CD14-positive monocyte (primary cell): Measurements from ENCODE around the gene ATOX1. TPM values are rescaled to one million over a fixed set of nuclear protein-coding genes. Genes with fewer than 3 reads are reported as not detected.

ENCODE experiments used
- DNase-seq, 3 donors: peaks; one replicate each; pipeline ENCODE4 v3.0.0-alpha.2; 2011 to 2022
- H2AFZ ChIP-seq: 2 replicates; pipeline ENCODE4 v1.6.0; 2012; ENCODE audit warnings: mild to moderate bottlenecking, low read depth, low read length, inconsistent platforms; ENCODE audit not compliant: insufficient read depth, poor library complexity, severe bottlenecking
- H3K27ac ChIP-seq, 2 donors: 1 replicate in 1 of 2; 2 replicates in 1 of 2; pipeline ENCODE4 v1.5.1; 2012 to 2013; ENCODE audit warnings: low read length in 2 of 2, control low read depth in 1 of 2, inconsistent platforms in 1 of 2, low read depth in 1 of 2, mild to moderate bottlenecking in 1 of 2
- H3K27me3 ChIP-seq, 2 donors: one replicate each; pipeline versions ENCODE4 v1.6.0 to v1.6.1; 2011 to 2013; ENCODE audit warnings: low read length in 2 of 2; ENCODE audit not compliant: control insufficient read depth in 2 of 2, insufficient read depth in 2 of 2
- H3K36me3 ChIP-seq, 2 donors: replicated peaks in 1 of 2; 1 replicate in 1 of 2; 2 replicates in 1 of 2; pipeline versions ENCODE4 v1.5.1 to v1.6.1; 2012 to 2013; ENCODE audit warnings: low read length in 2 of 2, control low read depth in 1 of 2, inconsistent platforms in 1 of 2, mild to moderate bottlenecking in 1 of 2; ENCODE audit not compliant: insufficient read depth in 2 of 2, control insufficient read depth in 1 of 2
- H3K4me1 ChIP-seq, 2 donors: 1 replicate in 1 of 2; 2 replicates in 1 of 2; pipeline versions ENCODE4 v1.5.1 to v1.6.1; 2012 to 2013; ENCODE audit warnings: low read length in 2 of 2, control low read depth in 1 of 2, inconsistent platforms in 1 of 2, mild to moderate bottlenecking in 1 of 2, moderate library complexity in 1 of 2; ENCODE audit not compliant: insufficient read depth in 2 of 2, control insufficient read depth in 1 of 2
- H3K4me2 ChIP-seq: replicated peaks from 2 replicates; pipeline ENCODE3; 2012; ENCODE audit warnings: low read length, moderate library complexity, mild to moderate bottlenecking; ENCODE audit not compliant: poor library complexity, severe bottlenecking; ENCODE audit errors: extremely low read depth
- H3K4me3 ChIP-seq, 3 experiments: fragments of 200-600 bp in 1 of 3; sonication (generic) in 1 of 3; replicated peaks in 1 of 3; 1 replicate in 2 of 3; 2 replicates in 1 of 3; pipeline ENCODE4 v1.5.1; 2011 to 2013; ENCODE audit warnings: low read length in 3 of 3, mild to moderate bottlenecking in 3 of 3, control low read depth in 2 of 3, low read depth in 2 of 3, inconsistent platforms in 1 of 3, moderate library complexity in 1 of 3
- H3K79me2 ChIP-seq: 2 replicates; pipeline ENCODE4 v1.6.0; 2012; ENCODE audit warnings: mild to moderate bottlenecking, control low read depth, inconsistent platforms, low read length, moderate library complexity; ENCODE audit not compliant: insufficient read depth
- H3K9ac ChIP-seq: 2 replicates; pipeline ENCODE4 v1.6.0; 2017; ENCODE audit warnings: low read length, mild to moderate bottlenecking; ENCODE audit not compliant: insufficient read depth, poor library complexity, severe bottlenecking
- H3K9me3 ChIP-seq, 2 donors: replicated peaks in 1 of 2; 1 replicate in 1 of 2; 2 replicates in 1 of 2; pipeline versions ENCODE4 v1.5.1 to v1.6.1; 2012 to 2013; ENCODE audit warnings: low read length in 2 of 2, control low read depth in 1 of 2; ENCODE audit not compliant: control insufficient read depth in 1 of 2, insufficient read depth in 1 of 2
- H4K20me1 ChIP-seq: 2 replicates; pipeline ENCODE4 v1.6.0; 2012; ENCODE audit warnings: mild to moderate bottlenecking, low read length, control low read depth, moderate library complexity; ENCODE audit not compliant: insufficient read depth
- H3K27ac Mint-ChIP-seq, 7 donors: one replicate each; pipeline ENCODE4 v1.8.0; 2020; ENCODE audit warnings: mild to moderate bottlenecking in 7 of 7, mixed read lengths in 7 of 7, moderate library complexity in 6 of 7, inconsistent platforms in 2 of 7
- H3K27me3 Mint-ChIP-seq, 3 donors: one replicate each; pipeline ENCODE4 v1.8.0; 2021 to 2022; ENCODE audit warnings: low read depth in 3 of 3, mild to moderate bottlenecking in 3 of 3, mixed read lengths in 3 of 3, moderate library complexity in 3 of 3, inconsistent platforms in 1 of 3
- H3K36me3 Mint-ChIP-seq, 2 donors: one replicate each; pipeline ENCODE4 v1.8.0; 2020; ENCODE audit warnings: mixed read lengths in 2 of 2, inconsistent platforms in 1 of 2, mild to moderate bottlenecking in 1 of 2
- H3K4me1 Mint-ChIP-seq: one replicate; pipeline ENCODE4 v1.8.0; 2020; ENCODE audit warnings: mild to moderate bottlenecking, mixed read lengths
- H3K4me3 Mint-ChIP-seq, 2 donors: one replicate each; pipeline ENCODE4 v1.8.0; 2020; ENCODE audit warnings: mild to moderate bottlenecking in 2 of 2, mixed read lengths in 2 of 2, moderate library complexity in 1 of 2
- H3K9me3 Mint-ChIP-seq, 7 donors: one replicate each; pipeline ENCODE4 v1.8.0; 2020 to 2022; ENCODE audit warnings: mixed read lengths in 7 of 7, mild to moderate bottlenecking in 6 of 7, moderate library complexity in 6 of 7, inconsistent platforms in 2 of 7
- WGBS: methylation state at CpG from one replicate; pipeline ENCODE4 v1.1.5; 2013; ENCODE audit warnings: missing lambda C conversion rate; ENCODE audit not compliant: insufficient coverage; 5-methylcytosine and 5-hydroxymethylcytosine counted together
- intact Hi-C, 2 donors: fragments of 100-400 bp; cut with micrococcal nuclease; formaldehyde crosslinking; loops; one replicate each; pipeline versions ENCODE4 v1.15.0 to v1.15.1; 2023
- polyA plus RNA-seq, 3 donors: library from polyadenylated mRNA; depleted of rRNA in 1 of 3; unstranded in 2 of 3; stranded (reverse) in 1 of 3; fragments of 300-500 nt in 2 of 3; fragments of >200 nt in 1 of 3; fragmentation: Illumina TruSeq in 2 of 3; gene quantifications; 1 replicate in 2 of 3; 2 replicates in 1 of 3; pipeline ENCODE4 v1.2.3, GENCODE V29; 2012 to 2021
- TF ChIP-seq, protein P1 (sequence below): fragments of 200-600 bp; IDR thresholded peaks from one replicate; pipeline ENCODE4 v1.8.0; 2022; ENCODE audit warnings: antibody characterized with exemption, mild to moderate bottlenecking

The ATOX1 gene
- polyA plus RNA-seq, 3 donors: 89.9 to 149 (median 148) TPM

GRCh38 chr5:151764801-151765200, 6.4 kb upstream of the ATOX1 start:
- TF ChIP-seq, protein P1, sequence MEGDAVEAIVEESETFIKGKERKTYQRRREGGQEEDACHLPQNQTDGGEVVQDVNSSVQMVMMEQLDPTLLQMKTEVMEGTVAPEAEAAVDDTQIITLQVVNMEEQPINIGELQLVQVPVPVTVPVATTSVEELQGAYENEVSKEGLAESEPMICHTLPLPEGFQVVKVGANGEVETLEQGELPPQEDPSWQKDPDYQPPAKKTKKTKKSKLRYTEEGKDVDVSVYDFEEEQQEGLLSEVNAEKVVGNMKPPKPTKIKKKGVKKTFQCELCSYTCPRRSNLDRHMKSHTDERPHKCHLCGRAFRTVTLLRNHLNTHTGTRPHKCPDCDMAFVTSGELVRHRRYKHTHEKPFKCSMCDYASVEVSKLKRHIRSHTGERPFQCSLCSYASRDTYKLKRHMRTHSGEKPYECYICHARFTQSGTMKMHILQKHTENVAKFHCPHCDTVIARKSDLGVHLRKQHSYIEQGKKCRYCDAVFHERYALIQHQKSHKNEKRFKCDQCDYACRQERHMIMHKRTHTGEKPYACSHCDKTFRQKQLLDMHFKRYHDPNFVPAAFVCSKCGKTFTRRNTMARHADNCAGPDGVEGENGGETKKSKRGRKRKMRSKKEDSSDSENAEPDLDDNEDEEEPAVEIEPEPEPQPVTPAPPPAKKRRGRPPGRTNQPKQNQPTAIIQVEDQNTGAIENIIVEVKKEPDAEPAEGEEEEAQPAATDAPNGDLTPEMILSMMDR: no peak
- Mint-ChIP-seq H3K4me3 (no peak overlapping the region), H3K27ac (no peak overlapping the region), H3K9me3 (no peaks in the 10 kb centered on the region), H3K36me3 (no peaks in the 10 kb centered on the region), H3K4me1 (peaks cover 4% of the 10 kb centered on the region), H3K27me3 (peaks cover 1 to 4% (median 3%) of the 10 kb centered on the region in 3 donors)
- no peak overlapping the region for H3K27ac ChIP-seq
- H3K4me1 ChIP-seq: peaks cover under 1 to 3% of the 10 kb centered on the region in 2 donors
- H4K20me1 ChIP-seq: no peaks in the 10 kb centered on the region
- H3K36me3 ChIP-seq: no peaks in the 10 kb centered on the region
- H3K4me3 ChIP-seq: no peak overlapping the region
- no peak overlapping the region for H2AFZ ChIP-seq
- intact Hi-C loops: no loop called here
- no peaks in the 10 kb centered on the region for H3K9me3 ChIP-seq
- no peak overlapping the region for H3K9ac ChIP-seq
- DNase-seq: no peak
- no peaks in the 10 kb centered on the region for H3K27me3 ChIP-seq
- H3K79me2 ChIP-seq: no peaks in the 10 kb centered on the region
- no peak overlapping the region for H3K4me2 ChIP-seq

DNA sequence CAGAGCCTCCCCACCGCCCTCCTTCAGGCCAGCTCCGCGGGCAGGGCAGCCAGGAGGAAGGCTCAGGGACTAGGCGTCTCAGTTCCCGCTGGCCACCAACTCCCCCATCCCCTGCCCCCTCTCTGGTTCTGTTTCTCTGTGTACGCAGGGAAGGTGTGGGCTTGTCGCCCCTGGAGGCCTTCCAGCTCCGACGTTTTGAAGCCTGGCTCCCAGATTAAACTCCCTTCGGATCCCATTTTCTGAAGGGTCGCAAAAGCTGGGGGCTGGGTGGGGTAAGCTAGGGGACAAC, 346 bp downstream of the ATOX1 start:
- Mint-ChIP-seq H3K27me3 (peaks cover 0 to 3% (median 1%) of the 10 kb centered on the region in 3 donors), H3K27ac (peak overlapping the region; percentile 88 to 97 (median 91)), H3K4me1 (peaks cover 37% of the 10 kb centered on the region), H3K36me3 (peaks cover 6 to 7% of the 10 kb centered on the region in 2 donors), H3K4me3 (peak overlapping the region; percentile 90 to 95), H3K9me3 (no peaks in the 10 kb centered on the region)
- Histone ChIP-seq H3K9me3 (no peaks in the 10 kb centered on the region), H3K27me3 (no peaks in the 10 kb centered on the region), H3K79me2 (peaks cover 52% of the 10 kb centered on the region), H3K9ac (peak overlapping the region; percentile 92), H2AFZ (peak overlapping the region; percentile 89), H3K4me1 (peaks cover 27 to 33% of the 10 kb centered on the region in 2 donors), H3K4me2 (peak overlapping the region; percentile 96), H3K36me3 (peaks cover 0 to 7% of the 10 kb centered on the region in 2 donors), H3K4me3 (peak overlapping the region; percentile 63 to 99 (median 84)), H4K20me1 (peaks cover 10% of the 10 kb centered on the region), H3K27ac (peak overlapping the region; percentile 73 to 97)
- TF ChIP-seq, protein P1: no peak
- DNase-seq: peak in 1 of 3 donors; percentile 22
- WGBS: 0% methylated on average over 5 of the region's 11 CpGs
- intact Hi-C loops: loop anchor here in 1 of 2 donors (2.0 kb wide), 1 partner anchor 15 kb away; no protein-coding TSS in a partner anchor
